Measurements from ENCODE around the gene KLK1. TPM values are rescaled to one million over a fixed set of nuclear protein-coding genes. Genes with fewer than 3 reads are reported as not detected.

The KLK1 gene
- total RNA-seq, 4 donors from 2014 or later = 0.82 TPM; not detected in 3

DNA sequence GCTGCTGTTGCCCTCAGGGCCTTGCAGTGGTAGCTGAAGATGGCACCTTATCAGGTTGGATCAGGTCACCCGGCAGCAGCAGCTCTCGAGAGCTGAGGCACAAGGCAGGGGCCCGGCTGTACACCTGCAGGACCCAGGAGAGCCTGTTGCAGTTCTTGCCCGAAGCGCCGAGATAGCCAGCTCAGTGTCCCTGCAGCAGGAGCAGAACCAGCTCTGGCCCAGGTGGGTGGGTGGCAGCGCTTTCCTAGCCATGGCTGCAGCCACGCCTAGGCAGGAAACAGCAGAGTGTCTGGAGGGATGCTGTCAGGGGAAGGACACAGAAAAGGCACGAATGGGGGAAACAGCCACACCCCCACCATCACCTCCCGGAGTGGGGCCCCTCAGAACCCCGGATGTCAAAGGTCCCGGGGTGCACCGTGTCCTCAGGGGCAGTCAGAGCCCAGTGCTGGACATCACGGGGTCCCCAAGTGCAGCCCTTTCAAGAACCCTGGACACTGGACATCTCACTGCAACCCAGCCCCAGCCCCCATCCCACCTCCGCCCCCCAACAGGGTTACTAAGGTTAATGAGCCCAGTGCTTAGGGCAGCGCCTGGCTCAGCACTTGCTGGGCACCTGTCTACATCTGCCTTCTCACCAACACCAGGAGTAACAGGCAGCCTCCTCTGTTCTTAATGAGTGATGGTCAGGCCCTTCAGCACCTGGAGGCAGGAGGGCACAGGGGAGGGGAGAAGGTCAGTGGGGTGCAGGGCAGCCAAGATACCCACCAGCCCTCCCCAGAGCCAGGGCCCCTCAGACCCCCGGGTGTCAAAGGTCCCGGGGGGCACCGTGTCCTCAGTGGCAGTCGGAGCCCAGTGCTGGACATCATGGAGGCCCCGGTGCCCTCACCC, 24.7 kb downstream of the KLK1 start:
- H3K4me3 ChIP-seq = no peak overlapping the region
- H3K9me3 ChIP-seq = no peaks in the 10 kb centered on the region
- no peak overlapping the region for H3K27ac ChIP-seq
- H3K36me3 ChIP-seq = no peaks in the 10 kb centered on the region
- DNase-seq = no peak
- peaks cover 0 to 11% of the 10 kb centered on the region in 2 donors for H3K4me1 ChIP-seq
- TF ChIP-seq POLR2A (IDR thresholded peaks at IDR 0.05) = no peak
- TF ChIP-seq, protein P1, sequence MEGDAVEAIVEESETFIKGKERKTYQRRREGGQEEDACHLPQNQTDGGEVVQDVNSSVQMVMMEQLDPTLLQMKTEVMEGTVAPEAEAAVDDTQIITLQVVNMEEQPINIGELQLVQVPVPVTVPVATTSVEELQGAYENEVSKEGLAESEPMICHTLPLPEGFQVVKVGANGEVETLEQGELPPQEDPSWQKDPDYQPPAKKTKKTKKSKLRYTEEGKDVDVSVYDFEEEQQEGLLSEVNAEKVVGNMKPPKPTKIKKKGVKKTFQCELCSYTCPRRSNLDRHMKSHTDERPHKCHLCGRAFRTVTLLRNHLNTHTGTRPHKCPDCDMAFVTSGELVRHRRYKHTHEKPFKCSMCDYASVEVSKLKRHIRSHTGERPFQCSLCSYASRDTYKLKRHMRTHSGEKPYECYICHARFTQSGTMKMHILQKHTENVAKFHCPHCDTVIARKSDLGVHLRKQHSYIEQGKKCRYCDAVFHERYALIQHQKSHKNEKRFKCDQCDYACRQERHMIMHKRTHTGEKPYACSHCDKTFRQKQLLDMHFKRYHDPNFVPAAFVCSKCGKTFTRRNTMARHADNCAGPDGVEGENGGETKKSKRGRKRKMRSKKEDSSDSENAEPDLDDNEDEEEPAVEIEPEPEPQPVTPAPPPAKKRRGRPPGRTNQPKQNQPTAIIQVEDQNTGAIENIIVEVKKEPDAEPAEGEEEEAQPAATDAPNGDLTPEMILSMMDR (IDR thresholded peaks at IDR 0.05) = no peak
- no peaks in the 10 kb centered on the region for H3K27me3 ChIP-seq
- intact Hi-C loops (cut with DNase I; ENCODE audit: low total_unique reads) = no loop called here

DNA sequence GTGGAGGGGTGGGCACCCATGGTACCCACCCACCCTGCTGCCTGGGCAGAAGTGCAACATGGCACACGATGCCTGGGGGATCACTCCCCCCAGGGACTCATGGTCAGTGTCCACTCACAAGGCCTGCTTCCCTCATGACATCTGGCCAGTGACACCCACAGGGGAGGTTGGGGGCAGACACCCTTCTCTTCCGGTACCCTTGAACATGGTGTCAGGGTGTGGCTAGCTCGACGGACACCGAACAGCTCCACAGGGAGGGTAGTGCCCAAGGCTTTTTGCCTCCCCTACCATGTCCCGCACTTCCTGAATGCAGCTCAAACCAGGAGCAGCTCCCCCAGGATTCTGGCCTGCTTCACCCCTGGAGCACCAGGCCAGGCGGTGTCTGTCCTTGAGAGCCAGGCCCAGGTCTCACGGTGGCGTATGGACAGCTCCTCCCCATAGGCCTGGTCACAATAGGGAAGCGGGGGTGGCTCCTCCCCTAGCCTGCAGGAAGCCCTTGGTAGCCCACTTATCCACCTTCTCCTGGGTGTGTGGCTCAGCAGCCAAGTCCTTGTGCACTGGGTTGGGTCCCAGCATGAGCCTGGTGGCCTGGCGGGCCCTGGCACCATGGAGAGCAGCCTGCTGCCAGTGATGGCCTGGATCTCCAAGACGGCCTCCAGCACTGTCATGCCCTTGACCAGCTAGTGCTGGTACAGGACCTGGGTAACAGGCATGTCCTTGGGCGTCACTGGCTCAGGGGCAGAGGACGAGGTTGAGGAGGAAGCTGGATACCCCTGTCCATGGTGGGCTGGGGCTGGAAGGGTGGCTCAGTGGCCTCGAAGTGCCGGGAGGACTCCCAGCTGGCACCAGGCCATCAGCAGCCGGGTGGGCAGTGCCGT, 25.6 kb downstream of the KLK1 start:
- H3K27ac ChIP-seq = no peak overlapping the region
- TF ChIP-seq, protein P1 (IDR thresholded peaks at IDR 0.05) = no peak
- TF ChIP-seq POLR2A (IDR thresholded peaks at IDR 0.05) = no peak
- H3K27me3 ChIP-seq = no peaks in the 10 kb centered on the region
- H3K4me3 ChIP-seq = no peak overlapping the region
- no peaks in the 10 kb centered on the region for H3K36me3 ChIP-seq
- H3K9me3 ChIP-seq = no peaks in the 10 kb centered on the region
- DNase-seq = no peak
- intact Hi-C loops (cut with DNase I; ENCODE audit: low total_unique reads) = no loop called here
- peaks cover 0 to 3% of the 10 kb centered on the region in 2 donors for H3K4me1 ChIP-seq

DNA sequence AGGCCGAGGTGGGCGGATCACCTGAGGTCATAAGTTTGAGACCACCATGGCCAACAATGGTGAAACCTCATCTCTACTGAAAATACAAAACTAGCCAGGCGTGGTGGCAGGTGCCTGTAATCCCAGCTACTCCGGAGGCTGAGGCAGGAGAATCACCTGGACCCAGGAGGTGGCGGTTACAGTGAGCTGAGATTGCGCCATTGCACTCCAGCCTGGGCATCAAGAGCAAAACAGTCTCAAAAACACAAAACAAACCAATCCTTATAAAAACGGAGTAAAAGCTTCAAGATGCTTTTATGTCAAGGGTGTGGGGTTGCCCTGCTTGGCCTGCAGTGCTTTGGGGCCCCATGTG, 26.2 kb downstream of the KLK1 start:
- no peaks in the 10 kb centered on the region for H3K36me3 ChIP-seq
- no peak for TF ChIP-seq POLR2A (IDR thresholded peaks at IDR 0.05)
- TF ChIP-seq, protein P1 (IDR thresholded peaks at IDR 0.05) = no peak

DNA sequence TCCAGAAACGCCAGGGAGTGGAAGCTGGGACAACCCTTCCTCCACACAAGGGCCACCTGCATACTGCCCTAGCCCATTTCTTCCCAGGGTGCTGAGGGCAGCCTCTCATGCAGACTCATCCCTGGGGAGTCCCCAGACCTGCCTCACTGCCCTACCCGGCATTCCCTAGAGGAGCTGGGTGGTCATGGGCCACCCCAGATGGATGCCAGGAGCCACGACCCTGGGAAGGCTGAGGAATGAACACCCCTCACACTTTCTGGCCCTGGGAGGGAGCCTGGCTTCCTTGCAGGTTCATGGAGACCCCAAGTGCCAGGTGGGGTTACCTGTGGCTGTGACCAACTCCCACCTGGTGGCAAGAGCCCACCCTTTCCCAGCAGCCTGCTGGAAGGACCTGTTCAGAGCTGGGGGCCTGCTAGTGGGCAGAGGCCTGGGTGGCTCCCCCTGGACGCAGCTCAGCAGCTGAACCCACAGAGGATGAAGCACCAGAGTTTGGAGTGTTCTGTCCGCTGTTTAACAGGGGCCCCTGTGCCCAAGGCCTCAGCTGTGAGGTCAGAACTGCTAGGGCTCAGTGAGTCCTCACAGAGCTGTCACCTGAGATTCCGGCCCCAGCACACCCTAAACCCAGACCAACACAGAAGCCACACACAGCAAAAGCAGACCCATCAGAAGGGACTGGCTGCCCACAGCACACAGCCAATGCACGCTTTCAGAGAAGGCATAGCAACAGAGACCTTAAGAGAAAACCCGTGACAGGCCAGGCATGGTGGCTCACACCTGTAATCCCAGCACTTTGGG, 26.8 kb downstream of the KLK1 start:
- DNase-seq = no peak
- no peaks in the 10 kb centered on the region for H3K27me3 ChIP-seq
- H3K9me3 ChIP-seq = no peaks in the 10 kb centered on the region
- intact Hi-C loops (cut with DNase I; ENCODE audit: low total_unique reads) = no loop called here
- H3K4me3 ChIP-seq = no peak overlapping the region
- TF ChIP-seq, protein P1 (IDR thresholded peaks at IDR 0.05) = no peak
- TF ChIP-seq POLR2A (IDR thresholded peaks at IDR 0.05) = no peak
- no peak overlapping the region for H3K27ac ChIP-seq
- H3K4me1 ChIP-seq = no peaks in the 10 kb centered on the region
- H3K36me3 ChIP-seq = no peaks in the 10 kb centered on the region

More for the DNA sequence above, 26.2 kb downstream of the KLK1 start:
- intact Hi-C loops (cut with DNase I; ENCODE audit: low total_unique reads) = no loop called here
- Histone ChIP-seq H3K4me3 (no peak overlapping the region), H3K4me1 (no peaks in the 10 kb centered on the region), H3K27ac (no peak overlapping the region), H3K27me3 (no peaks in the 10 kb centered on the region), H3K9me3 (no peaks in the 10 kb centered on the region)
- no peak for DNase-seq
